ENCODE results near the gene SERPINA6.
"Not testable (repeated sequence)": the region's sequence is repeated elsewhere in the genome, so short reads cannot be mapped to it uniquely, and the experiment has no call there.

SERPINA6 gene, protein sequence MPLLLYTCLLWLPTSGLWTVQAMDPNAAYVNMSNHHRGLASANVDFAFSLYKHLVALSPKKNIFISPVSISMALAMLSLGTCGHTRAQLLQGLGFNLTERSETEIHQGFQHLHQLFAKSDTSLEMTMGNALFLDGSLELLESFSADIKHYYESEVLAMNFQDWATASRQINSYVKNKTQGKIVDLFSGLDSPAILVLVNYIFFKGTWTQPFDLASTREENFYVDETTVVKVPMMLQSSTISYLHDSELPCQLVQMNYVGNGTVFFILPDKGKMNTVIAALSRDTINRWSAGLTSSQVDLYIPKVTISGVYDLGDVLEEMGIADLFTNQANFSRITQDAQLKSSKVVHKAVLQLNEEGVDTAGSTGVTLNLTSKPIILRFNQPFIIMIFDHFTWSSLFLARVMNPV

DNA sequence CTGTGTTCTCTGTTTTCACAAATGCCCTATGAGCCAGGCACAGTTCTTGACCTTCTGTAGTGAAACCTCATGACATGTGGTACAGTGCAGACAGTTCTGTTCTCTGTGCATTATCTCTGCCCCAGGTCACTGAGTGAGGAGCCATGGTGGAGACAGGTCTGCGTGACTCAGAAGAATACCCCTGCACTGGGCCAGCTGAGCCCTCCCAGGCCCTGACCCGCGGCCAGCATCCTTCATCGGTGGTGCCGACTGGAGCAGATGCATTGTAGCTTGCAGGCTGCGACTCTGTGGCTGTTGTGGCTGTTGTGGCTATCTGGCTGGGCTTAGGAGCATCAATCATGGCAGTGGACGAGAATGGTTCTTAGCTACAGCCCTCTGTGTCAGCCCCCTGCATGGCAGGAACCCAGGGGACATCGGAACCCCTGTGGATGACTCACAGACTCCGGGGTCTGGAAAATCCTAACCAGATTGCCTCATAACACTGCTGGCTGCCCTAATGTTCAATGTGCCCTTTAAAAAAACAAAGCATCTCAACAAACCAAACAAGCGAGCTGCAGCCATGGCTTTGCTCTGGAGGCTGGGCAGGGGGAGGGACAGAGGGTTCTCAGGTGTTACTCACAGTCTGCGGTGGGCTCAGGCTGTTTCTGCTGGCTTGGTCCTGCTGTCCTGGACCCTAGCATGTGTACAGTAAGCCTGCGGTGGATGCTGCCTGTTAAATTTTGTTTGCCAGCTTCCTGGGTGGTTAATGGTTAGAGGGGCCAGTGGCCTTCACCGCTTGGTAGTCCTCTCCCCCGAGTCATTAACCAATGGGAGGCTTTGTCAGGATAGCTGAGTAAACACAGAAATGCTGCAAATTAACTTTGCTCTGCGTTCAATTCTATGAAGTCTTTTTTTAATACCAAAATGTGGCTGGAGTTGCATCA is at the start of gene SERPINA6:
Gene SERPINA6 (minus strand): TSS at position 689 of the 923 bp plus-strand sequence. CDS start 8,688 bp downstream, outside the sequence.
- Histone ChIP-seq H3K4me2 (ENCODE audit: low read length) (no peak within 1 kb of the TSS), H4K20me1 (ENCODE audit: control insufficient read depth, insufficient read depth, low read depth, low read length) (no peaks in the 10 kb centered on the region), H3K9me3 (ENCODE audit: control insufficient read depth, insufficient read depth, low read length) (no peaks in the 10 kb centered on the region), H3K27ac (ENCODE audit: low read depth, low read length) (no peak within 1 kb of the TSS), H3K27me3 (ENCODE audit: control insufficient read depth, low read length) (no peaks in the 10 kb centered on the region), H3K79me2 (ENCODE audit: control insufficient read depth, low read length) (no peaks in the 10 kb centered on the region), H3K9me2 (replicated peaks; ENCODE audit: control insufficient read depth, low read length) (no peaks in the 10 kb centered on the region), H3K36me3 (ENCODE audit: control insufficient read depth, low read length) (no peaks in the 10 kb centered on the region), H3K4me1 (ENCODE audit: control insufficient read depth, low read length) (no peaks in the 10 kb centered on the region), H3K4me3 (ENCODE audit: low read length) (no peak within 1 kb of the TSS), H3F3A (ENCODE audit: control insufficient read depth, insufficient read depth) (no peaks in the 10 kb centered on the region)
- no peak for TF ChIP-seq EZH2phosphoT487 (IDR thresholded peaks at IDR 0.05; ENCODE audit: borderline replicate concordance, low read length)
- TF ChIP-seq, protein P1, sequence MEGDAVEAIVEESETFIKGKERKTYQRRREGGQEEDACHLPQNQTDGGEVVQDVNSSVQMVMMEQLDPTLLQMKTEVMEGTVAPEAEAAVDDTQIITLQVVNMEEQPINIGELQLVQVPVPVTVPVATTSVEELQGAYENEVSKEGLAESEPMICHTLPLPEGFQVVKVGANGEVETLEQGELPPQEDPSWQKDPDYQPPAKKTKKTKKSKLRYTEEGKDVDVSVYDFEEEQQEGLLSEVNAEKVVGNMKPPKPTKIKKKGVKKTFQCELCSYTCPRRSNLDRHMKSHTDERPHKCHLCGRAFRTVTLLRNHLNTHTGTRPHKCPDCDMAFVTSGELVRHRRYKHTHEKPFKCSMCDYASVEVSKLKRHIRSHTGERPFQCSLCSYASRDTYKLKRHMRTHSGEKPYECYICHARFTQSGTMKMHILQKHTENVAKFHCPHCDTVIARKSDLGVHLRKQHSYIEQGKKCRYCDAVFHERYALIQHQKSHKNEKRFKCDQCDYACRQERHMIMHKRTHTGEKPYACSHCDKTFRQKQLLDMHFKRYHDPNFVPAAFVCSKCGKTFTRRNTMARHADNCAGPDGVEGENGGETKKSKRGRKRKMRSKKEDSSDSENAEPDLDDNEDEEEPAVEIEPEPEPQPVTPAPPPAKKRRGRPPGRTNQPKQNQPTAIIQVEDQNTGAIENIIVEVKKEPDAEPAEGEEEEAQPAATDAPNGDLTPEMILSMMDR (IDR thresholded peaks at IDR 0.05; ENCODE audit: low read depth, low read length, poor library complexity, severe bottlenecking) = no peak

DNA sequence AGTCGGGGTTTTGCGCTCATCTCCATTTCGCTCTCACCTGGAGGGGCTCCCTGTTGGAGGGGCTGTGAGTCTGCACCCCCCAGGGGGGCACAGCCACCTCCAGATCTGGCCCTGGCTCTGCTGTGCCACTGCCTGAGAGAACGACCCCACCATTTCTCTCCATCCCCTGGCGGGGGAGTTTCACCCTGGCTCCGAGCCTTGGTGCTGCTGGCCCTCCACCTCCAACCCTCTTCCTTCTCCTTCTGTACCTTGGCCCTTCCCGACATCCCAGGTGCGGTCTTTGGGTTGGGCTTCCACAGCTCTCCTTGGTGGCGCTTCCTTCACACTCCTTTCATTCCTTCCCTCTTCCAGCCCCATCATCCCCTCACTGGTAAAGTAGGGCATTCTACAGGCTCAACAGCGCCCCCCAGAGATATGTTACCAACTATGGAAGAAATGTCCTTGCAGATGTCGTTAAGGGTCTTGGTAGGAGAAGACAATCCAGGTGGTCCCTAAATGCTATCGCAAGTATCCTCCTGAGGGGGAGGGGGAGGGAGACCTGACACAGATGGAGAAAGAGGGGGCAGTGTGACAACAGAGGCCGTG is 49.0 kb upstream of the SERPINA6 start:
- Histone ChIP-seq H3F3A (ENCODE audit: control insufficient read depth, insufficient read depth) (no peaks in the 10 kb centered on the region), H4K20me1 (ENCODE audit: control insufficient read depth, insufficient read depth, low read depth, low read length) (no peaks in the 10 kb centered on the region), H3K4me2 (ENCODE audit: low read length) (no peak overlapping the region), H3K9me2 (replicated peaks; ENCODE audit: control insufficient read depth, low read length) (no peaks in the 10 kb centered on the region), H3K79me2 (ENCODE audit: control insufficient read depth, low read length) (no peaks in the 10 kb centered on the region), H3K36me3 (ENCODE audit: control insufficient read depth, low read length) (no peaks in the 10 kb centered on the region), H3K4me3 (ENCODE audit: low read length) (no peak overlapping the region), H3K4me1 (ENCODE audit: control insufficient read depth, low read length) (no peaks in the 10 kb centered on the region), H3K9me3 (ENCODE audit: control insufficient read depth, insufficient read depth, low read length) (no peaks in the 10 kb centered on the region), H3K27ac (ENCODE audit: low read depth, low read length) (no peak overlapping the region), H3K27me3 (ENCODE audit: control insufficient read depth, low read length) (no peaks in the 10 kb centered on the region)
- TF ChIP-seq, protein P1 (IDR thresholded peaks at IDR 0.05; ENCODE audit: low read depth, low read length, poor library complexity, severe bottlenecking) = peak; percentile 70
- no peak for TF ChIP-seq EZH2phosphoT487 (IDR thresholded peaks at IDR 0.05; ENCODE audit: borderline replicate concordance, low read length)

DNA sequence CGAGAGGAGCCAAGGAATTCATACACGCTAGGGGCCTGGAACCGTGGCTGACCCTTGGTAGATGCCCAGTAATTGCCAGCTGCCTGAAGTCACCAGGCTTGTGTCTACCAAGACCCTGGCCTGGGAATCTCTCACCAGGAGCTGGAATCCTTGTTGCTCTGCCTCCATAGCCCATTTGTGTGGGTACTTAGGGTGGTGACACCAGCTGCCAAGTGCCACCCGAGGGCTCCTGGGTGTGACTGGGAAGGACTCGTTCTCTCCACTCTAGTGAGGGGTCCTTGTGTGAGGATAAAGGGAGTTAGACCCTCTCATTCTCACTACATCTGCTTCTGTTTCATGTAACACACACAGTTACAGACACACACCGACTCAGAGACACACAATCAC is 47.4 kb upstream of the SERPINA6 start:
- Histone ChIP-seq H3K4me3 (ENCODE audit: low read length) (no peak overlapping the region), H3F3A (ENCODE audit: control insufficient read depth, insufficient read depth) (no peaks in the 10 kb centered on the region), H3K79me2 (ENCODE audit: control insufficient read depth, low read length) (no peaks in the 10 kb centered on the region), H4K20me1 (ENCODE audit: control insufficient read depth, insufficient read depth, low read depth, low read length) (no peaks in the 10 kb centered on the region), H3K9me2 (replicated peaks; ENCODE audit: control insufficient read depth, low read length) (no peaks in the 10 kb centered on the region), H3K36me3 (ENCODE audit: control insufficient read depth, low read length) (no peaks in the 10 kb centered on the region), H3K27me3 (ENCODE audit: control insufficient read depth, low read length) (no peaks in the 10 kb centered on the region), H3K4me2 (ENCODE audit: low read length) (no peak overlapping the region), H3K4me1 (ENCODE audit: control insufficient read depth, low read length) (no peaks in the 10 kb centered on the region), H3K9me3 (ENCODE audit: control insufficient read depth, insufficient read depth, low read length) (no peaks in the 10 kb centered on the region), H3K27ac (ENCODE audit: low read depth, low read length) (no peak overlapping the region)
- TF ChIP-seq, protein P1 (IDR thresholded peaks at IDR 0.05; ENCODE audit: low read depth, low read length, poor library complexity, severe bottlenecking) = no peak
- no peak for TF ChIP-seq EZH2phosphoT487 (IDR thresholded peaks at IDR 0.05; ENCODE audit: borderline replicate concordance, low read length)

DNA sequence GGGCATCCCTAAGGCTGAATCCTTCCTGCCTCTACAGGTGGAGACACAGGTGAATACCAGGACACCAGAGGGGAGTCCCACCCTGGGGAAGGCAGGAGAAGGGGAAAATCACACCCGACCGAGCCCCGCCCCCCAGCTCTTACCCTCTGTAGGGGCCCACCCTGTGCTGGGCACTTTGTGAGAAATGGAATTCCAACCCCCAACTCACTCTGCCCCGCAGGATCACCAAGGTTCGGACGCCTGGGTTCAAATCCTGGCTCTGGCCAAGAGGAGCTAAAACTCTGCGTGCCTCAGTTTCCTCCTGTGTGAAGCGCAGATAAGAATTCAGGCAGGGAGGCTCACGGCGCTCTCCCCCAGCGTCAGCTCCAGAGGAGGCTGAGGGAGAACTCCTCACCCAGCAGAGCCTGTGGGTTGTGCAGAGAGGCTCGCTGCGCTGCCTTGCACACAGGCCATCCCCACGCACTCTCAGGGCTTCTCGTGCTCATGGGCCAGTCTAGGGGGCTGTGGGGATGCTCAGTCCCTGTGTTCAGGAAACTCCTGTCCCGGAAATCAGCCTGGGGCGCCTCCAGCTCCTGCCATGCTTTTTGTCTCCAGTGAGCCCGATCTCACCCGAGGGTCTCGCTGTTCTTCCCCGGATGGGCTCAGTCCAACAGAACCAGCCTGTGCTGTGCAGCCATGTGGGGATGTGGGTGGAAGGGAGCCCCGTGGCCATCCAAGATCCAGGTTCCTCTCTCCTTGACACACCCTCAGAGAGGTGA is 46.8 kb upstream of the SERPINA6 start:
- not testable (repeated sequence) for H3K27ac ChIP-seq (ENCODE audit: low read depth, low read length); H3K9me2 ChIP-seq (replicated peaks; ENCODE audit: control insufficient read depth, low read length); H3F3A ChIP-seq (ENCODE audit: control insufficient read depth, insufficient read depth); H3K4me2 ChIP-seq (ENCODE audit: low read length); H3K9me3 ChIP-seq (ENCODE audit: control insufficient read depth, insufficient read depth, low read length); H3K79me2 ChIP-seq (ENCODE audit: control insufficient read depth, low read length); H3K36me3 ChIP-seq (ENCODE audit: control insufficient read depth, low read length); H3K27me3 ChIP-seq (ENCODE audit: control insufficient read depth, low read length); H4K20me1 ChIP-seq (ENCODE audit: control insufficient read depth, insufficient read depth, low read depth, low read length); H3K4me3 ChIP-seq (ENCODE audit: low read length); H3K4me1 ChIP-seq (ENCODE audit: control insufficient read depth, low read length)
